Left lung (tissue), 10 donors: ENCODE measurements around the gene CHERP. TPM values are rescaled to one million over a fixed set of nuclear protein-coding genes. Genes with fewer than 3 reads are reported as not detected.
"Not testable (repeated sequence)": the region's sequence is repeated elsewhere in the genome, so short reads cannot be mapped to it uniquely, and the experiment has no call there.

Experiments
- ATAC-seq: fragments of 200-7000 bp; cut with Tn5 transposase; one replicate; pipeline ENCODE4 v1.9.1; 2020; ENCODE audit warnings: moderate library complexity
- DNase-seq, 4 donors: peaks; one replicate each; pipeline ENCODE4 v3.0.0-alpha.2; 2013 to 2020
- H3K27ac ChIP-seq, 2 donors: fragments of 200-600 bp; sonication (generic) in 1 of 2; one replicate each; pipeline versions ENCODE4 v1.5.0 to v1.8.0; 2020 to 2021
- H3K27me3 ChIP-seq, 2 donors: fragments of 200-600 bp; sonication (generic) in 1 of 2; one replicate each; pipeline versions ENCODE4 v1.5.0 to v1.8.0; 2020 to 2021
- H3K36me3 ChIP-seq, 2 donors: fragments of 200-600 bp; sonication (generic) in 1 of 2; one replicate each; pipeline versions ENCODE4 v1.5.0 to v1.8.0; 2020 to 2021
- H3K4me1 ChIP-seq, 2 donors: fragments of 200-600 bp; one replicate each; pipeline ENCODE4 v1.8.0; 2021
- H3K4me3 ChIP-seq, 2 donors: fragments of 200-600 bp; sonication (generic) in 1 of 2; one replicate each; pipeline versions ENCODE4 v1.5.0 to v1.8.0; 2020 to 2021; ENCODE audit warnings: mild to moderate bottlenecking in 1 of 2
- H3K9me3 ChIP-seq, 2 donors: fragments of 200-600 bp; sonication (generic) in 1 of 2; one replicate each; pipeline versions ENCODE4 v1.5.0 to v1.8.0; 2020 to 2021
- intact Hi-C, 2 donors: fragments of 100-400 bp; cut with DNase I; formaldehyde crosslinking; loops; one replicate each; pipeline versions ENCODE4 v1.11.2 to v1.14.2; 2022
- polyA plus RNA-seq, 6 donors: library from polyadenylated mRNA; unstranded; fragments of 120-200 nt; gene quantifications; one replicate each; pipeline ENCODE4 v1.2.1, GENCODE V29; 2013; ENCODE audit not compliant: insufficient read length in 6 of 6
- total RNA-seq, 2 donors: library from RNA; stranded (reverse); fragmentation: NEBNext Ultra II Directional; extraction: Animal tissue kit (Norgen Biotek cat#: 25700); gene quantifications; one replicate each; pipeline ENCODE4 v1.2.1, GENCODE V29; 2021
- TF ChIP-seq, protein P1 (sequence below), 2 donors: fragments of 200-600 bp; sonication (generic) in 1 of 2; IDR thresholded peaks; one replicate each; pipeline versions ENCODE4 v1.5.0 to v1.8.0; 2021; ENCODE audit warnings: antibody characterized with exemption in 2 of 2
- donor health status: DM: no; HTN: yes; CAD: no.
- donor health status: DM: no; HTN: no; CAD: no.

The CHERP gene
- total and polyA plus RNA-seq, 8 donors, result 28.1 to 52.3 (median 40.3) TPM

DNA sequence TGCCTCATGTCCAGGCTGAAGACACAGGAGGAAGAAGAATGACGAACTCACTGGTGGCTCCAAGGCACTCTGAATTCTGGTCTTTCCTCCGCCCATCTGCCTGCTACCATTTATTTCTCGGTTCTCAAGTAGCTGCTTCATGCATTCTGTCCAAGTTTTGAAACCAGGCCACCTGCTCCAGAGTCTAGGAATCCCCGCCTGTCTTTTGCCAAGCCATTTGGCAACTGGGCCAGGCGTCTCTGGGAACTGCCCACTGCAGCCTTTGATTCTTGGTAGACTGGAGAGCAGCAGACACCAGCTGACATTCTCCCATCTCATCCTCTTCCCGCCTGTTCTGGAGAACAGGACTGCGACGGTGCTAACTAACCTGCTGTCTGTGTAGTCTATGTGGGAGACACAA lies 19.1 kb upstream of the CHERP start:
- H3K36me3 ChIP-seq, result peaks cover 0 to 97% of the 10 kb centered on the region in 2 donors

DNA sequence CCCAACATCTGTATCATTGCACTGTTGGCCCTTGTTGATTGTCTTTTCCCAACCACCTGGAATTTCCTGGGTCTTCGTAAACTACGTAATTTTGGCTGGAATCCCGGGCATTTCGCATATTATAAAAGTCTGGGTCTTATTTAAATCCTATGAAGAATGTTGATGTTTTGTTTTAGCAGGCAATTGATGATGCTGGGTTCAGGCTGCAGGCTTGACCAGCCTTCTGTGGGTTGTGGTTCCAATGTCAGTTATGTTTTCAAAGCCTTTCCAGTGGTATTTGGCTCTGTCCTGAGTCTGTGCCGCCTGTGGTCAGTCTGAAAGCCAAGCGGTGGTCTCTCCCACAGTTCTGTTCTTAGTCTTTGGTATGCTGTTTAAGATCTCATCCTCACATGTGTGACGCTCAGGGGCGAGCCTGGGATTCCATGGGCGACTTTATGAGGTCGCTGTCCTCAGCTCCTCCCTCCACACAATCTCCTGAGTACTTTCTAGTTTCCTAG lies 17.6 kb upstream of the CHERP start:
- no peak overlapping the region for H3K27ac ChIP-seq
- H3K4me3 ChIP-seq, result no peak overlapping the region
- TF ChIP-seq, protein P1, sequence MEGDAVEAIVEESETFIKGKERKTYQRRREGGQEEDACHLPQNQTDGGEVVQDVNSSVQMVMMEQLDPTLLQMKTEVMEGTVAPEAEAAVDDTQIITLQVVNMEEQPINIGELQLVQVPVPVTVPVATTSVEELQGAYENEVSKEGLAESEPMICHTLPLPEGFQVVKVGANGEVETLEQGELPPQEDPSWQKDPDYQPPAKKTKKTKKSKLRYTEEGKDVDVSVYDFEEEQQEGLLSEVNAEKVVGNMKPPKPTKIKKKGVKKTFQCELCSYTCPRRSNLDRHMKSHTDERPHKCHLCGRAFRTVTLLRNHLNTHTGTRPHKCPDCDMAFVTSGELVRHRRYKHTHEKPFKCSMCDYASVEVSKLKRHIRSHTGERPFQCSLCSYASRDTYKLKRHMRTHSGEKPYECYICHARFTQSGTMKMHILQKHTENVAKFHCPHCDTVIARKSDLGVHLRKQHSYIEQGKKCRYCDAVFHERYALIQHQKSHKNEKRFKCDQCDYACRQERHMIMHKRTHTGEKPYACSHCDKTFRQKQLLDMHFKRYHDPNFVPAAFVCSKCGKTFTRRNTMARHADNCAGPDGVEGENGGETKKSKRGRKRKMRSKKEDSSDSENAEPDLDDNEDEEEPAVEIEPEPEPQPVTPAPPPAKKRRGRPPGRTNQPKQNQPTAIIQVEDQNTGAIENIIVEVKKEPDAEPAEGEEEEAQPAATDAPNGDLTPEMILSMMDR (IDR thresholded peaks at IDR 0.05), result no peak
- intact Hi-C loops, result no loop called here
- no peaks in the 10 kb centered on the region for H3K9me3 ChIP-seq
- H3K27me3 ChIP-seq, result no peaks in the 10 kb centered on the region
- DNase-seq (peak in 1 of 4 donors; percentile 24), ATAC-seq (no peak)
- peaks cover 0 to 5% of the 10 kb centered on the region in 2 donors for H3K4me1 ChIP-seq
- H3K36me3 ChIP-seq, result peaks cover 0 to 97% of the 10 kb centered on the region in 2 donors

More for the DNA sequence above, 19.1 kb upstream of the CHERP start:
- intact Hi-C loops, result no loop called here
- peaks cover 5 to 12% of the 10 kb centered on the region in 2 donors for H3K4me1 ChIP-seq
- no peak overlapping the region for H3K27ac ChIP-seq
- DNase-seq (peak in 1 of 4 donors; percentile 5), ATAC-seq (no peak)
- no peaks in the 10 kb centered on the region for H3K27me3 ChIP-seq
- TF ChIP-seq, protein P1 (IDR thresholded peaks at IDR 0.05), result no peak
- no peaks in the 10 kb centered on the region for H3K9me3 ChIP-seq
- no peak overlapping the region for H3K4me3 ChIP-seq

DNA sequence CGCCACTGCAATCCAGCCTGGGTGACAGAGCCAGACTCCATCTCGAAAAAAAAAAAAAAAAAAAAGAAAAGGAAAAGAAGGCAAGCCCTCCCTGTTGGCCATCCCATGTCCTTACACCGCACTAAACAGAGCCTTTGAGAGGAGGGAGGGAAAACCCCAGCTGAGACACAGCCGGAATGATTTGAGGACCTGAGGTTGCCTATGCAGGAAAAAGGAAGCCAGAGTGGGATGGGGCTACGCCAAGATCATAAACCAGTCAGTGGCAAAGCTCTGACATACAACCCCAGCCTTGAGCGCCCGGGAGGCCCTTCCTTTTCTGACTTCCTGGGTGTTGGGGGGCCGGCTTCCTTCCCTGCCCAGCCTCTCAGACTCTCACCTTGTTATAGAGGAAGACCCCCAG lies 12.5 kb upstream of the CHERP start:
- no peak overlapping the region for H3K4me3 ChIP-seq
- TF ChIP-seq, protein P1 (IDR thresholded peaks at IDR 0.05), result no peak
- ATAC-seq (no peak), DNase-seq (no peak)
- intact Hi-C loops, result no loop called here
- no peaks in the 10 kb centered on the region for H3K9me3 ChIP-seq
- no peaks in the 10 kb centered on the region for H3K27me3 ChIP-seq
- no peak overlapping the region for H3K27ac ChIP-seq
- H3K4me1 ChIP-seq, result no peaks in the 10 kb centered on the region
- peaks cover 0 to 90% of the 10 kb centered on the region in 2 donors for H3K36me3 ChIP-seq

DNA sequence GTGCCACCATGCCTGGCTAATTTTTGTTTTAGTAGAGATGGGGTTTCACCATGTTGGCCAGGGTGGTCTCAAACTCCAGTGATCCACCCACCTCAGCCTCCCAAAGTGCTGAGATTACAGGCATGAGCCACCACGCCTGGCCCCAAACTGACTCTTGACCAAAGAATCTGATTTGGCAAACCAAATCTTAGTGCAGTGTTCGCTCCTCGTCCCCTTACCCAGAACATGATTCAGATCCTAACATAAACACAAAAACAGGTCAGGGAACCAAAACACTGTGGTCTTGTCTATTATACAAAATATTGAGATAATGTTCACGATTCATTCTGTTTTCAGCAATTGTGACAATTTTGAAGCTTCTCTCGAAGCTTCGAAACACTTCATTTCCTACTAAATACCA lies 9.7 kb upstream of the CHERP start:
- peaks cover 0 to 65% of the 10 kb centered on the region in 2 donors for H3K36me3 ChIP-seq
- peaks cover 0 to 13% of the 10 kb centered on the region in 2 donors for H3K4me1 ChIP-seq
- ATAC-seq, H3K27ac ChIP-seq, DNase-seq, H3K27me3 ChIP-seq, H3K4me3 ChIP-seq, intact Hi-C loops, H3K9me3 ChIP-seq: not testable (repeated sequence)

DNA sequence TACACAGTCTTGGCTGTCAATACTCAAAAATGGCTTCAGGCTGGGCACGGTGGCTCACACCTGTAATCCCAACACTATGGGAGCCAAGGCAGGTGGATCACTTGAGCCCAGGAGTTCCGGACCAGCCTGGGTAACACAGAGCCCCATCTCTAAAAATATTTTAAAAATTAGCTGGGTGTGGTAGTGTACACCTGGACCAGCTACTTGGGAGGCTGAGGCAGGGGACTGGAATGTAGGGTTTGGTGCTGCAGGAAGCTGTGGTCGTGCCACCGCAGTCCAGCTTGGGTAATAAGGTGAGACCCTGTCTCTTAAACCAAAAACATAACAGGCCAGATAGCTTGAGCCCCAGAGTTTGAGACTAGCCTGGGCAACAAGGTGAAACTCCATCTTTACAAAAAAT lies 6.7 kb upstream of the CHERP start:
- peaks cover 0 to 21% of the 10 kb centered on the region in 2 donors for H3K4me1 ChIP-seq
- TF ChIP-seq, protein P1 (IDR thresholded peaks at IDR 0.05), result no peak
- no peaks in the 10 kb centered on the region for H3K27me3 ChIP-seq
- H3K4me3 ChIP-seq, result no peak overlapping the region
- ATAC-seq (peak; percentile 39), DNase-seq (no peak)
- H3K27ac ChIP-seq, result no peak overlapping the region
- intact Hi-C loops, result no loop called here
- peaks cover 0 to 35% of the 10 kb centered on the region in 2 donors for H3K36me3 ChIP-seq
- H3K9me3 ChIP-seq, result no peaks in the 10 kb centered on the region
